Measurements from ENCODE around the gene ECI1. TPM values are rescaled to one million over a fixed set of nuclear protein-coding genes. Genes with fewer than 3 reads are reported as not detected.

Gene ECI1
- total RNA-seq, 1 donor, result 42.3 TPM

DNA sequence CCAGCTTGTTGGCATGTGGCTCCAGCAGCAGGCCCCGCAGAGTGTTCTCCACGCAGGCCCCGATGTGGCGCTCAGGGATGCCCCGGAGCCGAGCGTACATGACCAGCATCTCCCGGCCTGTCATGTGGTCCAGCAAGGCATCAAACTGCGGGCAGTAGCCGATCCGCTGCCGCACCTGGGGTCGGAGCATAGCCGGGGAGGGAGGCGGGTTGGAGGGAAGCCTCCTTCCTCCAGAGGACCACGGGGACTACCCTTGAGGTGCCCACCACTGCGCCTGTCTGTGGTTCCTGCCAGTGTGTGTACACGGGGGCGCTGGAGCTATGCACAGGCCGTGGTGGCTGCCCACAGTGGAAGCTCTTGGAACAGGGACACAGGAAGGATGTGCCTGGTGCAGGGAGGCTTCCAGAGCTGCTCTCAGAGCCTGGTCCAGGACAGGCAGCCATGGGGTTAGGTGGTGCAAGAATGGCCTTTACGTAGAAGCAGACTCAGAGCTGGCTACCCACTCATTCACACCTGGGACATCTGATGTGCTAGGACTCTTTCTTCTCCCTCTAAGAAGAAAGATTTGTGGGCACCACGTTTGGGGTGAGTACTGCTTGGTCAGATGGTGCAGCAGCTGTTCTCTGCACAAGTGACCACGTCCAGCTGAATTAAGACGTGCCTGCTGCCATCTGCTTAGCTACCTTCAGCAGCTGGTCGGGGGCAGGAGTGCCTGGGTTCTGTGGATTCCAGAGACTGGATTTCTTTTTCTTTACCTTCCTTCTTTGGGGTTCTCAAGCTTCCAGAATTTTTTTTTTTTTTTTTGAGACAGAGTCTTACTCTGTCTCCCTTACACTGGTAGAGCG is 27.8 kb upstream of the ECI1 start:
- no peaks in the 10 kb centered on the region for H3K9me3 ChIP-seq (ENCODE audit: low read depth, low read length)
- DNase-seq (ENCODE audit: insufficient read length, low spot score, missing footprints), result peak; percentile 87
- H3K27me3 ChIP-seq (ENCODE audit: insufficient read depth, low read length), result peaks cover 39% of the 10 kb centered on the region
- no peak overlapping the region for H3K4me2 ChIP-seq (ENCODE audit: insufficient read depth, low read length)
- no peak overlapping the region for H3K4me3 ChIP-seq (ENCODE audit: insufficient read depth, low read length)
- no peak overlapping the region for H2AFZ ChIP-seq (ENCODE audit: low read length)
- TF ChIP-seq, protein P1, sequence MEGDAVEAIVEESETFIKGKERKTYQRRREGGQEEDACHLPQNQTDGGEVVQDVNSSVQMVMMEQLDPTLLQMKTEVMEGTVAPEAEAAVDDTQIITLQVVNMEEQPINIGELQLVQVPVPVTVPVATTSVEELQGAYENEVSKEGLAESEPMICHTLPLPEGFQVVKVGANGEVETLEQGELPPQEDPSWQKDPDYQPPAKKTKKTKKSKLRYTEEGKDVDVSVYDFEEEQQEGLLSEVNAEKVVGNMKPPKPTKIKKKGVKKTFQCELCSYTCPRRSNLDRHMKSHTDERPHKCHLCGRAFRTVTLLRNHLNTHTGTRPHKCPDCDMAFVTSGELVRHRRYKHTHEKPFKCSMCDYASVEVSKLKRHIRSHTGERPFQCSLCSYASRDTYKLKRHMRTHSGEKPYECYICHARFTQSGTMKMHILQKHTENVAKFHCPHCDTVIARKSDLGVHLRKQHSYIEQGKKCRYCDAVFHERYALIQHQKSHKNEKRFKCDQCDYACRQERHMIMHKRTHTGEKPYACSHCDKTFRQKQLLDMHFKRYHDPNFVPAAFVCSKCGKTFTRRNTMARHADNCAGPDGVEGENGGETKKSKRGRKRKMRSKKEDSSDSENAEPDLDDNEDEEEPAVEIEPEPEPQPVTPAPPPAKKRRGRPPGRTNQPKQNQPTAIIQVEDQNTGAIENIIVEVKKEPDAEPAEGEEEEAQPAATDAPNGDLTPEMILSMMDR (IDR thresholded peaks at IDR 0.05; ENCODE audit: extremely low read depth, low read depth, low read length), result no peak
- no peak overlapping the region for H3K27ac ChIP-seq (ENCODE audit: low read depth, low read length)
- no peaks in the 10 kb centered on the region for H3K4me1 ChIP-seq (ENCODE audit: insufficient read depth, low read length)
- no peaks in the 10 kb centered on the region for H3K36me3 ChIP-seq (ENCODE audit: insufficient read depth, low read length)
- H3K79me2 ChIP-seq (ENCODE audit: insufficient read depth, low read length), result no peaks in the 10 kb centered on the region
- no peaks in the 10 kb centered on the region for H4K20me1 ChIP-seq (ENCODE audit: insufficient read depth, low read length)

DNA sequence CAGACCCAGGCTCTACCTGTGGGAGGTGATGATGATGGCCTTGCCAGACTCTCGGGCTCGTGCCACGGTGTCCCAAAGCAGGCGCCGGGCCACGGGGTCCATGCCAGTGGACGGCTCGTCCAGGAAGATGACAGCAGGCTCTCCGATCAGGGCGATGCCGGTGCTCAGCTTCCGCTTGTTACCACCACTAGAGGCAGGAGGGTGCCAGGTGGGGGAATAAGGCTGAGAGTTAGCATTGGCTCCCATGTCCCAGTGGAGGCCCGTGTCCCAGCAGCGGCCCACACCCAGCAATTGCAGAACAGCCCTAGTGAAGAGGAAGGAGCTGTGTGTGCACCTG is 26.9 kb upstream of the ECI1 start:
- no peak overlapping the region for H3K4me3 ChIP-seq (ENCODE audit: insufficient read depth, low read length)
- no peaks in the 10 kb centered on the region for H3K4me1 ChIP-seq (ENCODE audit: insufficient read depth, low read length)
- TF ChIP-seq, protein P1 (IDR thresholded peaks at IDR 0.05; ENCODE audit: extremely low read depth, low read depth, low read length), result peak; percentile 7
- peaks cover 35% of the 10 kb centered on the region for H3K27me3 ChIP-seq (ENCODE audit: insufficient read depth, low read length)
- H2AFZ ChIP-seq (ENCODE audit: low read length), result no peak overlapping the region
- H3K27ac ChIP-seq (ENCODE audit: low read depth, low read length), result no peak overlapping the region
- H3K36me3 ChIP-seq (ENCODE audit: insufficient read depth, low read length), result no peaks in the 10 kb centered on the region
- peak; percentile 82 for DNase-seq (ENCODE audit: insufficient read length, low spot score, missing footprints)
- H3K9me3 ChIP-seq (ENCODE audit: low read depth, low read length), result no peaks in the 10 kb centered on the region
- no peaks in the 10 kb centered on the region for H4K20me1 ChIP-seq (ENCODE audit: insufficient read depth, low read length)
- no peak overlapping the region for H3K4me2 ChIP-seq (ENCODE audit: insufficient read depth, low read length)
- no peaks in the 10 kb centered on the region for H3K79me2 ChIP-seq (ENCODE audit: insufficient read depth, low read length)

DNA sequence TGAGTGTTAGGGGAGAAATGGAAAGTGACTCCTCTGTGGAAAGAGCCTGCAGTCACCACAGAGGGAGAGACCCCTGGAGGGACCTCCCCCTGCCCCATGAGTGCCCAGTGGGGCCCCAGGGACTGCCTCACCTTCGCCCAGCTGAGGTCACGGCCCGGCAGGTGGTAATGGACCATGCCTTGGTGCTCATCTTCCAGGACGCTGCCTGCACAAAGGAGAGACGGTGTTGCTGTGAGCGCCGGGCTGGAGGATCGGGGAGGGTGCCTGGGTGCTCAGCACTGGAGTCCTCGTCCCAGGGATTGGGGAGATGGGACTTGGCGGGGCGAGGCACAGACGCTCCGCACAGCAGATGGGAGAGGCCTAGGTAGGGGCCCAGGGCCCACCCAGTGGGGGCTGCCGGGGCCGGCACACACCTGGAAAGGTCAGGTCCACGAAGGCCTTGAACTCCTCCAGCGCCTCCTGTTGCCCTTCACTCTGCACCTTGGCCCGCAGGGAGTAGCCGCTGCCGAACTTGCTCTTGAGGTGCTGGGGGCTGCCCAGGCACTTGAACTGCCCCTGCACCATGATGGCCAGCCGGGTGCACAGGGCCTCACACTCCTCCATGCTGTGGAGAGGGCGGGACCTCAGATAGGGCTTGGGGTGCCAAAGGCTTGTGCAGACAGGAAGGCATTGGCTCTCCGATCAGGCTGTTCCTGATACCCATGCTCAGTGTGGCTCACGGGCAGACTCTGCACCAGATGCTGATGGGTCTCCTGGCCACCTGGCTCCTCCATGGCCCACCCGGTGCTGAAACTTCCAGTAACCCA is 26.3 kb upstream of the ECI1 start:
- TF ChIP-seq, protein P1 (IDR thresholded peaks at IDR 0.05; ENCODE audit: extremely low read depth, low read depth, low read length), result no peak
- Histone ChIP-seq H2AFZ (ENCODE audit: low read length) (no peak overlapping the region), H4K20me1 (ENCODE audit: insufficient read depth, low read length) (no peaks in the 10 kb centered on the region), H3K36me3 (ENCODE audit: insufficient read depth, low read length) (no peaks in the 10 kb centered on the region), H3K4me2 (ENCODE audit: insufficient read depth, low read length) (no peak overlapping the region), H3K9me3 (ENCODE audit: low read depth, low read length) (no peaks in the 10 kb centered on the region), H3K79me2 (ENCODE audit: insufficient read depth, low read length) (no peaks in the 10 kb centered on the region), H3K27ac (ENCODE audit: low read depth, low read length) (no peak overlapping the region), H3K27me3 (ENCODE audit: insufficient read depth, low read length) (peaks cover 35% of the 10 kb centered on the region), H3K4me1 (ENCODE audit: insufficient read depth, low read length) (no peaks in the 10 kb centered on the region), H3K4me3 (ENCODE audit: insufficient read depth, low read length) (no peak overlapping the region)
- DNase-seq (ENCODE audit: insufficient read length, low spot score, missing footprints), result peak; percentile 23
